SIG-M5 treated with dmso at 0.1 percent for 504 hours (cell line): ENCODE measurements around the gene PRSS53.

Experiments used
- DNase-seq: peaks from one replicate; lab custom pipeline; 2025; ENCODE audit not compliant: unreplicated experiment; lab: John Stamatoyannopoulos, UW

PRSS53 gene

DNA sequence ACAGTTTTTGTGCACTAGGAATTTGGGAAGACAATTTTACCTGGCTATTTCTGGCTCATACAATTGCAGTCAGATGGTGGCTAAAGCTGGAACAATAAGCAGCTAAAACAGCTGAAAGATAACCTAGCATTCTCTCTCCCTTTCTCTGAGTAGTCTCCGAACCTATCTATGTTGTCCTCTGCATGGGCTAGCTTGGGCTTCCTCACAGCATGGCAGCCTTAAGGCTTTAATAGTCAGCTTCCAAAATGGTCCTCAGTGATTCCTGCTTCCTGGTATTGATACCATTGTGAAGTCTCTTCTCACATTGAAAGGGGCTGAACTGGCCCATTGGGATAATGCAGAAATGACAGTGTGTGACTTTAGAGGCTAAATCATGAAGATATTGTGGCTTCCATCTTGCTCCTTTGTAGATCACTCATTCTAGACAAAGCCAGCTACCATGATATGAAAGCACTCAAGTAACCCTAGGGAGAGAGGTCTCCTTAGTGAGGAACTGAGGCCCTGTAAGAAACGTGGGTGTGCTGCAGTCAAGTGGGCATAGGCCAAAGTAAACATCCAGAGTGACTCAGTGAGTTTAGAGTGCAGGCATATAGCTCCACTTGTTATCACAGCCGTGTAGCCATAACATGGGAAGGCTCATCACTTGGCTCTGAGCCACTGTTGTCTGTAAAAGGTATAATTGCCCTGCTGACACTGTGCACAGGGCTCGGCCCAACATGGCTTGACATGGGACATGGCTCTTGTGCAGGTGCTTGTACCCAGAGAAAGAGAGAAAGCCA, 11.3 kb upstream of the PRSS53 start:
- DNase-seq, result no peak

DNA sequence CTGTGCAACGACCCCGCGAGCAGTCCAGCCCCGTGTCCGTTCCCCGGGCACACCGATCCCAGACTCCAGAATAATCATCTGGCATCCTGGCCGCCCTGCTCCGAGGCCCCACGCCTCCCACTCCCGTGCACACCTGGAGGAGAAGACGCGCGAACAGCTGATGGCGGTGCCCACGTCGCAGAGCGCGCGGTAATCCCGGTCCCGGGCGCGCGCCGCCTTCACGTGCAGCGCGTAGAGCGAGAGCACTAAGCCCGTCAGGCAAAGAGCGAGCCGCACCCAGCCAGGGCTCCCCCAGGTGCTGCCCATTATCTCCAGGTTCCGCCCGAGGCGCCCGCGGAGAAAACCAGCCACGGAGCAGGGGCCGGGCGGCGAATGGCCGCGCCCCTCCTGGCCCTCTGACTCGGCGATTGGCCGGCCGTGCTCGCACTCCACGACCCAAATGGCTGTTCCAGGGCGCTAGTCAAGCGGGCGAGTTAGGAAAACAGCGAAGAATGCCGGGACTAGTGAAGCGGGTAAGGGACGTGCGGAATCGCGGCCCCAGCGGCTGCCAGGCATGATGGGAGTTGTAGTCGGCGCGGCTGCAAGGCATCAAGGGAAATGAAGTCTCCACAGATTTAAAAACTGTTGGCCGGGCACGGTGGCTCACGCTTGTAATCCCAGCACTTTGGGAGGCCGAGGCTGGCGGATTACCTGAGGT, 5.8 kb upstream of the PRSS53 start, which contains the start of gene VKORC1:
Gene VKORC1 (minus strand): TSS at position 374 of the 697 bp plus-strand sequence. CDS start 68 bp downstream, at position 306.
- peak; percentile 97 for DNase-seq

DNA sequence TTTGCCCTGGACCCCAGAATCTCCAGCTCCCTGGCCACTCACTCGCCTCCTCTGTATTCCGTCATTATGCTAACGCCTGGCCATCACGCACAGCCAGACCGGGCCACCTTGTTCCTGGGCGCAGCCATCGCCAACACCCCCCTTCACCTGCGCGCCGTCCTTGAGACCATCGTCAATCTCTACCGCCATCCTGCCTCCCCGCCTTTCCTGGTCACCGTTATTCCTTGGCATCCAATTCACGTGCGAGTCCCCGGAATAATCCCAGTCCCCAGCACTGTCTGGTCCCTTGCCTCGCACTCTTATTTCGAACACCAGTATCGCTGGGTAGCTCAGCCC, 5.3 kb upstream of the PRSS53 start:
- DNase-seq, result no peak

DNA sequence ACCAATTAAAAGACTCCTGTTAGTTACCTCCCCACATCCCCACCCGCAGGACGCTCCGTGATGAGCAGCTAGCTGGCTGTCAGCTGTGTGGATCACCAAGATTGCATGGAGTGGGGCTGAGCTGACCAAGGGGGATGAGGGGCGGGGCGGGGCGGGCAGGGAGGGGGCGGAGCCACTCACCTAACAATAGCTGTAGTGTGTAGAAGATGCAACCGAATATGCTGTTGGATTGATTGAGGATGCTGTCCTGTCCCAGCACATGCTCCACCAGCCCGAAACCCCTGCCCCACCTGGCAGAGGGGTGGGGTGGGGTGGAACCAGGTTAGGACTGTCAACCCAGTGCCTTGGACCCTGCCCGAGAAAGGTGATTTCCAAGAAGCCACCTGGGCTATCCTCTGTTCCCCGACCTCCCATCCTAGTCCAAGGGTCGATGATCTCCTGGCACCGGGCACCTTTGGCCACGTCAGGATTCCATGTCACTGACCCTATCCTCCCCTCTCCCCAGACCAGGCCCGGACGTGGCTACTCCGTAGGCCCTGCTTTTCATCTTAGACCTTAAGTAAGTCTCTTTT, 4.5 kb upstream of the PRSS53 start:
- peak; percentile 17 for DNase-seq

DNA sequence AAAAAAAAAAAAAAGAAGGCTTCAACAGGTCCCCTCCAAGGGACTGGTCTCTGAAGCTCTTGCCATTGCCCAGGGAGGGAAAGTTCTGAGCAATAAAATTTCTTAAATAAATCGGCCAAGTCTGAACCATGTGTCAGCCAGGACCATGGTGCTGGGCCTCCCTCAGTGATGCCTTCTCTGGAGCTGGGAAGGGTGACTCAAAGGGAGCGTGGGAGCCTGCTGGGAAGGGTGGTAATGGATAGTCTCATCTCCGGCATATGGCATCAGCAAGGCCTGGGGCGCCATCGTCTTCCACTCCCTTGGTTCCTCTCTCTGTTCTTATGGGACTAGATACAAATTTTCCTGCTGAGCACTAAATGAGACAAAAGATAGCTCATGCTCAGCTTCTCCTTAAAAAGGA, 3.6 kb upstream of the PRSS53 start:
- DNase-seq, result no peak

DNA sequence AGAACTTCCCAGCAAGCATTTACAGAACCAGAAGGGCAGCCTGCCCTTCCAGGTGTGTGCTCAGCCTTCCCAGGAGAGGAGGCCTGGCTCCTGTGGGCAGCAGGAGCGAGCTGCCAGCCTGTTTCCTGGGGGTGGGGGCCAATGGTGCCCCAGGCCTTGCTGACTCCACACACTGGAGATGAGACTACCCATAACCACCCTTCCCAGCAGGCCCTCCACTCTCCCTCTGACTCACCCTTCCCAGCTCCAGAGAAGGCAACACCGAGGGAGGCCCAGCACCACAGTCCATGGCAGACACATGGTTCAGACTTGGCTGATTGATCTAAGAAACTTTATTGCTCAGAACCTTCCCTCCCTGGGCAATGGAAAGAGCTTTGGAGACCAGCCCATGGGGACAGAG, 1.8 kb upstream of the PRSS53 start:
- no peak for DNase-seq

DNA sequence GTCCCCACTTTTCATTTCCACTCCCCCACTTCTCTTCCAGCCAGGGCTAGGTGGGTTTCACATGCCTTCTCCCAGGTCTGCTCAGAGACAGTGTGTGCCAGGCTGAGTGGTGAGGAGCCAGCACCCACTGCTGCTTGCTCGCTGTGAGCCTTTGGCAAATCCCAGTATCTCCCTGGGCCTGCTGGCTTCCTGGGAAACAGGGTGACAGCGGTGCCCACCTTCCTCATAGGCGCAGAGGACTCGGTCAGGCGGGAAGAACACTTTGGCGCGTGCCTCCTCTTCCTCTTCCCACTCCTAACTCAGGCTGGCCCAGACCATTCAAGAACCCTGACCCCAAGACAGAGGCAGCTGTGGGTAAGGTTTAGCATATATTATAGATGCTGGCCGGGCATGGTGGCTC, 456 bp upstream of the PRSS53 start:
- DNase-seq, result no peak

DNA sequence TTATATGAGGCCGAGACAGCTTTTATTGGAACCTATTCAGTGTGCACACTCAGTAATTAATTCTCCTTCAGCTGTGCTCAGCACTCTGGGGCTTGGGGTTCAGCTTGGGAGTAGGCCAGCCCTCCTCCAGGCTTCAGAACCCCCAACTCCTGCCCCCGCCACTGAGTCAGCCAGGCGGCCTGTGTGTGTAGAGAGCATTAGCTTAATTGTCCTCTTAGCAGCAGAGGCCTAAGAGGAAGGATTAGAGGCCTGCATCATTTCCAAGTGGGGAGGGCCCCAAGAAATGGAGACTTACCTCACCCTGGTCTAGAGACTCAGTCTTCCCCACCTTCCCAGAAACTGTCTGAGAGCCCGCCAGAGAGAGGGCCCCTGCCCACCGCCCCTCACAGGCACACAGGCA, 772 bp downstream of the PRSS53 start:
- no peak for DNase-seq

DNA sequence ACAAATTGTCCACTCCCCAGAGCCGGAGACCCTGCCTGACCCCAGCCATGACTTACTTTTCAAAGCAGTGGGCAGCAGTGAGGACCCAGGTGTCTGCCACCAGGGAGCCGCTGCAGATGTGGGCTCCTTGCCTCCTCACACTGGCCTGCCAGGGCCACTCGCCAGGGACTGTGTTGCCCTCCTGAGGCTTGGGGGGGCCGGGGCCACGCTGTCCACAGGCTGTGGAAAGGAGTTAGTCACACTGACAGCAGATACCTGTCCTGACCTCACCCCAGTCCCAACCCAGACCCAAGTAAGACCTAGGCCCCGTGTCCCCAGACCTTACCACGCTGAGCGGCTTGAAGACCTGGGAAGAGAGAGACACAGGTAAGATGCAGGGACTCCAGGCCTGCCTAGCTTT, 1.3 kb downstream of the PRSS53 start:
- no peak for DNase-seq

DNA sequence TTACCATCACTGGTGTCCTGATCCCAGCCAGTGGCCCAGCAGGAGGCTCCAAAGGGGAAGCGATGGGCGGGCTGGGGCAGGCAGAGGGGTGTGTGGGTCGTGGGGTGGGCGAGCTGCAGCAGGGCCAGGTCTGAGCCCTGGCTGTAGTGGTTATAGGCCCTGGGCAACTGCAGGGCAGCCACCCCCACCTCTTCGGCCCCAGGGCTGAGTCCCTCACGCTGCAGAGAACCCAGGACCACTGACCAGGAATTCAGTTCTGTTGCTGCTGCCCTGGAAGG, 2.2 kb downstream of the PRSS53 start:
- DNase-seq, result no peak

DNA sequence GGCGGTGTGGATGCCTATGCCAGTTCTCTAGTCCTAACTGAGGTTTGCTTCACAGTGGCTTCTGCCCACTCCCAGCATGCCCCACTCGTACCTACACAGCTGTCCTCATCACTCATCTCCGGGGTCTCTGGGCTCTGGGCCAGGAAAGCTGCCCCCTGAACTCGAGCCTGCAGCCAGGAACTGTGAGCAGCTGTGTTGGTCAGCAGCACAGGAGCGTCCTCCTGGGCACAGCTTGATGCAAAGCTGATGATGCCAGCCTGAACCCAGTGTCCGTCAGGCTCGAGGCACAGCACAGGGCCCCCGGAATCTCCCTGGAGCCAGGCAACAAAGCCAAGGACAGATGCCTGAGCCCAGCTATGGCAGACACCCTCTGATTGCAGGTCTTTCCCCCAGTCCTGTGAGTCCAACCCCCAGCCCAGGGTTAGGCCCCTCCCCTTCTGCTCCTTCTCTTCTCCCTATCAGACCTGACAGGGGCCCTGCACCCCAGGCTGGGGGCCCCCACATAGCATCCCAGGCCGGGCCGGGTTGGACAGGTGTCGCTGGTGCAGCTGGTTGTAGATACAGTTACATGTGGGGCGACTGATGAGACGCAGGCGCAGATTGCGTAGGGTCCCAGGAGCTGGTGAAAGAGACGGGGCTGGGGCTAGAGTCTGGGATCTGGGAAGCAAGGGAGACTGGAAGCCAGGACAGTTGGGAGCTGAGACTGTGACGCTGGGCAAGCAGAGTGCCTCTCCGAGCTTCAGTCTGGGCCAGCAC, 2.7 kb downstream of the PRSS53 start:
- no peak for DNase-seq

DNA sequence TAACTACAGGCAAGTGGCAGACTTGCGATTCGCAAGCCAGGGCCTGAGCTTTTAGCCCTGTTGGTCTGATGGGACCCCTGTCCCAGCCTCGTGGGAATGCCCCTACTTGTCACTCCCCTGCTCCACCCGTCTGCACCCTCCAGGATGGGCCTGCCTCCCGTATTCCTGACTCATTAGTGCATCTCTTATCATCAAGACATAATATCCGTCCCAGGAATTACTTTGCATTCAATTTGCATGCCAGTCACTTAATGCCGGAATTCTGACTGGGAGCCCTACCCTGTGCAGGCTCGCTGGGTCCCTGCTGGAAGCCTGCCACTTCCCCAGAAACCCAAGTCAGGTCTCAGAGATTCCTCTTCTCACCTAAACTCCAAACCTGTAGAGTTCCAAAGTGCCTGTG, 3.3 kb downstream of the PRSS53 start:
- no peak for DNase-seq

DNA sequence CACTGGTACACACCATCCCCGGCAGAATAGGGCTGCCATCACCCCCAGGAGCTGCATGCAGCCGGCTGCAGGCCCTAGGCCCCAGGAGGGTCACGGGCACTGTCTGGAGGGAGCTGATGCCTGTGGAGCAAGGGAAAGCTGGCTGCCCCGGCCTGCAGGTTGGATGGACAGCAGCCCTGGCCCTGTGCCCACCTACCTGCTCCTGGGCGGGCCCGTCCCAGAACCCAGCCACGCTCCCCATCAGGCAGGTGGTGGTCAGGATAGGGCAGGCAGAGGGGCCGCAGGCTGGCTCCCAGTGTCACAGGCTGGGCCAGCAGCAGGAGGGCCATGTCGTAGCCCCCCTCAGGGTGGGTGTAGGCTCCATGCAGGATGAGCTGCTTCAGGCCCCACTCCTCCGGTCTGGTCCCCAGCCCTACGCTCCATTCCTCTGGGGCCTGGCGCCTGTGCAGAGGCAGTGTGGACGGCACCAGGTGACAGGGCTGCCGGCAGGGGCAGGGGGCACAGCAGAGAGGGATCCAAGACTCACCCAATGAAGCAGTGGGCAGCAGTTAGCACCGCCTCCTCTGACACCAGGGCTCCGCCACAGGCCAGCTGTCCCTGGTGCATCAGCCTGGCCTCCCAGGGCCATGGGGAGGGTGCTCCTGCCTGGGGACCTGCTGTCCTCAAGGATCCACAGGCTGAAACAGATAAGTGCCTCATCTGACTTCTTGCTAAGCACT, 4.0 kb downstream of the PRSS53 start:
- DNase-seq, result no peak

DNA sequence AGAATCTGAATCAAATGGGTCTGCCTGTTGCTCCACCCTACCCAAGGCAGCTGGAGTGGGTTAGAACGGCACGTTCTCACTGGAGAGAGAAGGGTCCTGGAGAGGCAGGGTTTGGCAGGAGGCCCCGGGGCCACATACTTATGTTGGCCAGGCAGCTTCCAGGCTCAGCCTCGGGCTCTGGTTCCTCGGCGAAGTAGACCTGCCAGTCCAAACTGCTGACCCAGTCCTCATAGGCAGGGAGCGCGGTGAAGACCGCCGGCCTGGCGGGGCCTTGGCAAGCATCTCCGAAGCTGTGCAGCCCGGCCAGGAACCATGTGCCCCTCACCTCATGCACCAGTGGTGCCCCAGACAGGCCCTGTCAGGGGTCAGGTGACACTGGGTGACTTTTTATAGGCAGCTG, 4.8 kb downstream of the PRSS53 start:
- no peak for DNase-seq

DNA sequence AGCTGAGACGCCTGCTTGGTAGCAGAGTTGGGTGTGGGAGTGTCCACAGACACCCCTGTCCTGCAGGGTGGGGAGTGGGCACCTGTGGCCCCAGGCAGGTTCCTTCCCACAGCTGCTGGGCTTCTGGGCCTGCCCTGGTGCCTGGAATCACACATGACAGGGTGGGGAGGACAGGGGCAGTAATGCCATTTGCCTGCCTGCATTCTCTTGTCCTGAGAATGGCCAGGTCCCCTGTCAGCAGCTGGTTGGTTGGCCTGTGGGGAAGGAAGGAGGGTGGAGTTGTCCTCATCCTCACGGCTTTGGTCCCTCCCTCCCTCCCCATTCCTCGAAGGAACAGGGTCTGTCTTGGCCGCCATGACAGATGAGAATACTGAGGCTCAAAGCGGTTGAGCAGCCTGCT, 5.2 kb downstream of the PRSS53 start:
- DNase-seq, result no peak

DNA sequence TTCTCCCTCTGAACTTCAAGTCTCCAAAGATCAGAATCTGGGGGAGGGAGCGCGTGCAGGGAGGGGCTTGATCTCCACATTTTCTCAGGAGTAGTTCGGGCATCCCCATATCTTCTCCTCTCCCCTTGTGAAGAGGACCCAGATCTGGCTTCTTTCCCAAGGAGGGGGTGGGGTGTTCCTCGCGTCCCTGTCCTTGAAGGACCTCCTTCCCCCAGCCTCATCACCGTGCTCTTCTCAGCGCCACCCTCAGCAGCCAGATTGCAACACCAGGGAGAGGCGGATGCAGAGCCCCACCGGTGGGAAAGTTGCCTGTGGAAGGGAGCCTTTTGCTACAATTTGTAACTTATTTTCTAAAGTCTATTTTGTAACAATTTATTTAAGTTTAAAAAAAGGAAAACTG, 5.7 kb downstream of the PRSS53 start:
- no peak for DNase-seq

DNA sequence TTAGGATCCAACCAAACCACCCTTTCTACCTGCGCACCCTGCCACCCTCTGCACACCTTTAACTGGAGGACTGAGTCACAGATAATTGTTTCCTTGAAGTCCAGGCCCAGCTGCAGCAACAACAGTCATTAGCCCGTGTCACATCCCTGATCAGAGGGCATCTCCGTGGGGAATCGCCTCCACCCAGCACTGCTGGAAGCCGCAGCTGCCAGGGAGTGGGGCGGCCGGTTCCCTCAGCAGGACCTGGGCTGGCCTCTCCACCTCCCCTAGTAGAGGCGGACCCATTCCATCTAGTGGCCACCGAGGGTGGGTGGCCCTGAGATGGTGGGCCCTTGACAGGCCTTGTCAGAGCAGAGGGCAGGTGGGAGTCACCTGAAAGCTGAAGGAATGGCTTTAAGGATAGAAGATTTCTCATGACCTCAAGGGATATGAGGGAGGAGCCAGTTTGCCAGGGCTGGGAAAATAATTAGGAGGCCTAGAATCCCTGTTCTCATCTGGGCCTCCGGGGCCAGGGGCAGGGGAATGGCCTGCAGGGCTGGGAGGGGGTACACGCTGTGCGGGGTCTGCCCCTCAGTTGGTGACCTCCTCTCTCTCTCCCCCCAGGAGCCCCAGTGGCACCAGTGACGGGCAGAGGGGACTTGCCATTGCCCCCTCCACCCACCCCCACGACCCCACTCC, 6.2 kb downstream of the PRSS53 start:
- no peak for DNase-seq

DNA sequence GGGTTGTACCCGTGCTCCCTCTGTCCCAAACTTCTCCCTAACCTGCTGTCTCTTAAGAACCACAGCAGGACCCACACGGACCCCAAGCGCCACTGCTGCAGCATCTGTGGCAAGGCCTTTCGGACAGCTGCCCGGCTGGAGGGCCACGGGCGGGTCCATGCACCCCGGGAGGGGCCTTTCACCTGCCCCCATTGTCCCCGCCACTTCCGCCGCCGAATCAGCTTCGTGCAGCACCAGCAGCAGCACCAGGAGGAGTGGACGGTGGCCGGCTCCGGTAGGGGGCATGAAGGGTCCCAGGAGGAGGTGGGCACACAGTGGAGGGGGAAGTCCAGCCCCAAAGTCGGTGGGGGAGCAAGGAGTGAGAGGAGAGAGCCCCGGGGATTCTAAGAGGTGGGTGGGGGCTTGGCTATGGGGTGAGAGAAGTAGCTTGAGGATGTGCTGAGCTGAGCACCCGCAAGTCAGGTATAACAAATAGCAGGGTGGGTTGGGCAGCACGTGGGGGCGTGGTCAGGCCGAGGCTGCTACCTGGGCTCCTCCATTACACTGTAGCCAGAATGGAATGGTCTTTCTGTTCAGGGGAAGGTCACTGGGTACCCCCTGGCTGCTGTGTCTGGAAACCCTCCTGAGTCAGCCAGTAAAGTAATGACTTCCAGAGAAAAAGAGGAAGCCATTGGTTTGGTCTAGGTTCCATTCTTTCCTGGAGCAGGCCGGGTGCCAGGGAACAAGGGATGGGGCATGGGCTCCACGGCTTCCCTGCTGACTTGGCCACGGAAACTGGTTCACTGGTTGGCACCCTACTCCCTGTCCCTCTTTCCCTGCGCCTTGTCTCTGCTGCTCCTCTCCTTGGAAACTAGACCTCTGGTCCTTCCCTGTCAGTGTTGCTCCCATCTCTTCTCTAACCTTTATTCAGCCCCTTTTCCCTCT, 7.1 kb downstream of the PRSS53 start:
- DNase-seq, result no peak

DNA sequence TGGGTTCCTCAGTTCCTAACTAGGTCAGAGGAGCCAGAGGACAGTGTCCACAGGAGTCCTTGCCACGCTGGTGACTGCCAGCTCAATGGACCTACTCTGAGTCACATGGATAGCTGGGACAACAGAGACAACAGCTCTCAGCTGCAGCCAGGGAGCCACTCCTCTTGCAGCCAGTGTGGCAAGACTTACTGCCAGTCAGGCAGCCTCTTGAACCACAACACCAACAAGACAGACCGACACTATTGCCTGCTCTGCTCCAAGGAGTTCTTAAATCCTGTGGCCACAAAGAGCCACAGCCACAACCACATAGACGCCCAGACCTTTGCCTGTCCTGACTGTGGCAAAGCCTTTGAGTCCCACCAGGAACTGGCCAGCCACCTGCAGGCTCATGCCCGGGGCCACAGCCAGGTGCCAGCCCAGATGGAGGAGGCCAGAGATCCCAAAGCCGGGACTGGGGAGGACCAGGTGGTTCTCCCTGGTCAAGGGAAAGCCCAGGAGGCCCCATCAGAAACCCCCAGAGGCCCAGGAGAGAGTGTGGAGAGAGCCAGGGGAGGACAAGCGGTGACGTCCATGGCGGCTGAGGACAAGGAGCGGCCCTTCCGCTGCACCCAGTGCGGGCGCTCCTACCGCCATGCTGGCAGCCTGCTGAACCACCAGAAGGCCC, 7.9 kb downstream of the PRSS53 start:
- no peak for DNase-seq
